ENCODE measurements around the gene LENG9. TPM values are rescaled to one million over a fixed set of nuclear protein-coding genes. Genes with fewer than 3 reads are reported as not detected.

LENG9 gene
- total RNA-seq, 1 donor, result 5.2 TPM

DNA sequence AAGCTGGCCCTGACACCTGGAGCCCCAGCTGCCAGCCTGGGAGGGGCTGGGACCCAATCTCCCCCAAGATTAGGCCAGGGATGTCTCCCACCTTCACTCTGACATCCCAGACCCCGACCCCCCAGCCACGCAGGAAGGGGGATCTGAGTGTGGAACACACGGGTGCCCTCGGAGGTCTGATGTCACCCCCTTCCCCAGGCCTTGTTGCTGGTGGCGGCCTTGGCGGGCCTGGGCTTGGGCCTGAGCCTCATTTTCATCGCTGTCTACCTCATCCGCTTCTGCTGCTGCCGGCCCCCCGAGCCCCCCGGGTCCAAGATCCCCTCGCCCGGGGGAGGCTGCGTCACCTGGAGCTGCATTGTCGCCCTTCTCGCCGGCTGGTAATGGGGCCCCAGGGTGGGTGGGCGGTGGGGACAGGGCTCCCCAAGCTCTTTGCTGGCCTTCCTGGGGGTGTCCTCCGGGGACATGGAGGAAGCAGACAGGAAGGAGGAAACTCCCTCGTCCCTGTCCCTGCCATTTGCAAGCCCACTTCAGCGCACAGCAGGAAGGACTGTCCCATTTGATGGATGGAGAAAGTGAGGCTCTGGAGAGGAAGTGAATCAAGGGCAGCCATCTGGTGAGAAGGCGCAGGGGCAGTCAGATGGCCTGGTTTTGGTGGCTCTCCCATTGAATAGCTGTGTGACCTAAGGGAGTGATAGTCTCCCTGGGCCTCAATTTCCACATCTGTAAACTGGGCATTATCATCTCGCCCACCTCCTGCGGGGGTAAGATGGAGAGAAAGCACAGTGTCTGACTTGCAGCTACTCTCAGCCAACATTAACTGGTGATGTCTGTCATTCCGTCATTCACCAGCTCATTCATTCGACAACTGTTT lies 44.4 kb downstream of the LENG9 start:
- TF ChIP-seq, protein P1, sequence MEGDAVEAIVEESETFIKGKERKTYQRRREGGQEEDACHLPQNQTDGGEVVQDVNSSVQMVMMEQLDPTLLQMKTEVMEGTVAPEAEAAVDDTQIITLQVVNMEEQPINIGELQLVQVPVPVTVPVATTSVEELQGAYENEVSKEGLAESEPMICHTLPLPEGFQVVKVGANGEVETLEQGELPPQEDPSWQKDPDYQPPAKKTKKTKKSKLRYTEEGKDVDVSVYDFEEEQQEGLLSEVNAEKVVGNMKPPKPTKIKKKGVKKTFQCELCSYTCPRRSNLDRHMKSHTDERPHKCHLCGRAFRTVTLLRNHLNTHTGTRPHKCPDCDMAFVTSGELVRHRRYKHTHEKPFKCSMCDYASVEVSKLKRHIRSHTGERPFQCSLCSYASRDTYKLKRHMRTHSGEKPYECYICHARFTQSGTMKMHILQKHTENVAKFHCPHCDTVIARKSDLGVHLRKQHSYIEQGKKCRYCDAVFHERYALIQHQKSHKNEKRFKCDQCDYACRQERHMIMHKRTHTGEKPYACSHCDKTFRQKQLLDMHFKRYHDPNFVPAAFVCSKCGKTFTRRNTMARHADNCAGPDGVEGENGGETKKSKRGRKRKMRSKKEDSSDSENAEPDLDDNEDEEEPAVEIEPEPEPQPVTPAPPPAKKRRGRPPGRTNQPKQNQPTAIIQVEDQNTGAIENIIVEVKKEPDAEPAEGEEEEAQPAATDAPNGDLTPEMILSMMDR (IDR thresholded peaks at IDR 0.05; ENCODE audit: insufficient read depth, low read depth, low read length), result no peak
- no peak overlapping the region for H3K4me3 ChIP-seq (ENCODE audit: low read depth, low read length)
- DNase-seq (ENCODE audit: low read depth), result no peak

DNA sequence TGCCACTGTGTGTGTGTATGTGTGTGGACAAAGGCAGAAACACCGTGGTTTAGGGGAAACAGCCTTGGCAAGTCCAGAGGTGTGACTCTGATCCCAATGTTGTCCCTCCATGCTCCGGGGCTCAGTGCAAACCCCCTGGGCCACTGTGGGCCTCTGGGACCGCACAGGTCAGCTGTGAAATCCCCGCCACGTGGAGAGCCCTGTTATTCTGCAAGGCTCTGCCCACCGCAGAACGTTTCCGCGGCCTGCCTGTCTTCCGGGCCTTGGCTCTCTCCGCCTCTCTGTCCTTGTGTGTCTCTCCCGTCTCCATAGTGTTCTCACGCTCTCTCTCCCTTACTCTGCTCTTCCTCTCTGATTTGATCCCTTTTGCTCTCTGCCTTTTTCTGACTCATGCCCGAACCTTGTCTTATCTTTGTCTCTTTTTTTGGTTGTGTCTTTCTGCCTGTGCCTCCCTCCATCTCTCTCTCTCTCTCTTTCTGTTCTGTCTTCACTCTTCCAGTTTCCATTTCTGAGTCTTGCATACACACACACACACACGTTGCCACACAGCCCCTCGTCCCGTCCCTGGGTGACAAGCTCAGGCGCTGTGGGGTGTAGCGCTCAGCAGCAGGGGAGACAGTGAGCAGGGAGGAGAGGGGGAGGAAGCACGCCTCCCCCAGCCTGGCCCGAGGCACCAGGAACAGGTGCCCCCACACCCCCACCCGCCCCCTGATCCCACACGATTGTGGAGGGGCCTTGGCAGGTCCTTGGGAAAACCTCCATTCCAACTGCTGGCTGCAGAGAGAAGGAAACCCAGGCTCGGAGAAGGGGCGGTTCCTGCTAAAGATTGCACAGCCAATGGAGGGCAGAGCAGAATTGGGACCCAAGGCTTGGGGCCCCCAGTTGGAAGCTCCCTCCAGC lies 45.3 kb downstream of the LENG9 start:
- peak; percentile 23 for DNase-seq (ENCODE audit: low read depth)
- TF ChIP-seq, protein P1 (IDR thresholded peaks at IDR 0.05; ENCODE audit: insufficient read depth, low read depth, low read length), result no peak
- no peak overlapping the region for H3K4me3 ChIP-seq (ENCODE audit: low read depth, low read length)

DNA sequence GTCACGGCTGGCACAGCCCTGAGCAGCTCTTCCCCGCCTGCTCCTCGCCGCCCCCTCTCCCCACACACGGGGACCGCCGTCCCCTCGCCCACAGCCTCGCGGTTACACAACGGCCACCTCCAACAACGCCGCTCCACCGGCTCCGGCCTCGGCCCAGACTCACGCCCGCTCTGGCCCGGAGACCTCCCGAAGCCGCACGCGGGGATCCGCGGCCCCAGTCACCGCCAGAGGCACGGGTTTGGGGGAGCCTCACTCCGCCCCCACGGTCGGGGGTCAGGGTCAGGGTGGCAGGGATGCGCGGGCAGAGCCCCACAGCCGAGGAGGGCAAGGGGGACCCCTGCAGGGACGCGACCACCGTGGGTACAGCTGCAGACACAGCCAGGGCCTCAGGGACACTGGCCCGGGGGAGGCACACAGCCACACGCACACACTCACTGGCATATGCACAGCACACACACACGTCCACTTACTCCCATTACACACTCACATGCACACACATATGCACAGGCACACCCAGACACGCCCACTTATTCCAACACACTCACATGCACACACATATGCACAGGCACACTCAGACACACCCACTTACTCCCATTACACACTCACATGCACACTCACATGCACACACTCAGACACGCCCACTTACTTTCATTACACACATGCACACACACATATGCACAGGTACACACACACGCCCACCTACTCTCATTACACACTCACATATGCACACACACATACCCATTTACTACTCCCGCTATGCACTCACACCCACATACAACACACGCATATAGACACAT lies 46.7 kb downstream of the LENG9 start:
- no peak for DNase-seq (ENCODE audit: low read depth)
- TF ChIP-seq, protein P1 (IDR thresholded peaks at IDR 0.05; ENCODE audit: insufficient read depth, low read depth, low read length), result no peak
- H3K4me3 ChIP-seq (ENCODE audit: low read depth, low read length), result no peak overlapping the region

DNA sequence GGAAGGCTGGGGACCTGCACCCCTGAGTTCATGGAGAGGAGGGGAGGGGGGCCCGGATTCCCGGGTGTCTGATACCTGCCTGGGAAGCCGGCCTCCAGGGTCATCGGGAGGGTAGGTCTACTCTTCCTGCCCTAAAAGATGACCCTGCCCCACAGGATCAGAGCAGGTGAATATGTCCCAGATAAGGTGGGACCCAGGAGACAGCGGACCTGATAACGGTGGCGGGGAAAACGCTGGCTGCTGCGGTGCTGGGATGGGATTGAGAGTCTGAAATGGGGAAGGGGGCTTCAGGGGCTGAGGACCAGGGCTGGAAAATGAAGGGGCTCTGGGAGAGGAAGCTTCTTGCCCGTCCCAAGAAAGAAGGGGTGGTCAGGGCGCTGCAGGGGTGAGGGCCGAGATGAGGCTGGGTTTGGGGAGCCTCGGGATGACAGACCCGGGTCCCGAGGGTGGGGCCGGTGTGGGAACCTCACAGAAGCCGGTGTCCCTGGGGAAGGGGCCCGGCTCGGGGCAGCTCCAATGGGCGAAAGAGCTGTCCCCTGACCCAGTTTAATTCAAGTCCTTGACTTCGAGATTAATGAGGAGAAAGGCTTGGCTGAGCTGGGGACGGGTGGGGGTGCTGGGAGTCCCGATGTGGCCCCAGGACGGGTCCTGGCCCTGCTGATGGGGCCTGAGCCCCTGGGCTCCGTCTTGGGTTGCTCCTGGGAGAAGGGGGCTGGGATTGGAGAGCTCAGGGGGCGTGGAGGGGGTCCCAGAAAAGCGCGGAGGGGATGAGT lies 47.5 kb downstream of the LENG9 start:
- TF ChIP-seq, protein P1 (IDR thresholded peaks at IDR 0.05; ENCODE audit: insufficient read depth, low read depth, low read length), result no peak
- H3K4me3 ChIP-seq (ENCODE audit: low read depth, low read length), result no peak overlapping the region
- DNase-seq (ENCODE audit: low read depth), result no peak

DNA sequence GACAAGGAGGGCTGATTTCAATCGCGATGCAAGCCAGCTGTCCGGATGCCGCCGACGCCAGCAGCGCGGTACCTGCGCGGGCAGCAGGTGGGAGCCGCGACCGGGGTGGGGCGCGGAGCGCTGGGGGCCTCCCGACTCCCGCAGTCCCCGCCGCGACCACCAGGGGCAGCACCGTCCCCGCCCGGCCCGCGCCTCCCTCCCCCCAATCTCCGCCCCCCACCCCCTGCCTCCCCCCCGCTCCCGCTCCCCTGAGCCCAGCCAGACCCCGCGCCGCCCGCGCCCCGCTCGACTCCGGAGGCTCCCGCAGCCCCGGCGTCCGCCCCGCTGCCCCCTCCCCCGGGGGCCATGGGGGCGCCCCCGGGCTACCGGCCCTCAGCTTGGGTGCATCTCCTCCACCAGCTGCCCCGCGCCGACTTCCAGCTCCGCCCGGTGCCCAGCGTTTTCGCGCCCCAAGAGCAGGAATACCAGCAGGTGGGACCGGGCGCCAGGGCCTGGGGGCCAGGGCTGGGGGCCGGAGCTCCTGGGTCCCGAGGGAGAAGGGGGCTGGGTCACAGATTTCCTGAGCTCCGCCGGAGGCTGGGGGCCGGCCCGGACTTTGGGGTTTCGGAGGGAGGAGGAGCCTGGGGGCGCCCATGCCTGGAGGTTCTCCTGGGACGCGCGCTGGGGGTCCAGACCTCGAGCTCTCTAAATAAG lies 48.2 kb downstream of the LENG9 start, which contains the start of gene TTYH1:
TTYH1 (plus strand) TSS at position 257 of the 693 bp plus-strand sequence; CDS start at position 346, 89 bp downstream.
- no peak for DNase-seq (ENCODE audit: low read depth)
- TF ChIP-seq, protein P1 (IDR thresholded peaks at IDR 0.05; ENCODE audit: insufficient read depth, low read depth, low read length), result no peak
- no peak within 1 kb of the TSS for H3K4me3 ChIP-seq (ENCODE audit: low read depth, low read length)
